Renal cortical epithelial cell (primary cell): ENCODE data around the gene LINC00305. TPM values are rescaled to one million over a fixed set of nuclear protein-coding genes. Genes with fewer than 3 reads are reported as not detected.

Source experiments
- DNase-seq: peaks from one replicate; pipeline ENCODE4 v3.0.0-alpha.2; 2011; ENCODE audit warnings: low read depth
- total RNA-seq: library from RNA; depleted of rRNA; stranded (reverse); fragments of >200 nt; gene quantifications from 2 replicates; pipeline ENCODE4 v1.2.3, GENCODE V29; 2014

Gene LINC00305
- not detected in 2 replicates for total RNA-seq

DNA sequence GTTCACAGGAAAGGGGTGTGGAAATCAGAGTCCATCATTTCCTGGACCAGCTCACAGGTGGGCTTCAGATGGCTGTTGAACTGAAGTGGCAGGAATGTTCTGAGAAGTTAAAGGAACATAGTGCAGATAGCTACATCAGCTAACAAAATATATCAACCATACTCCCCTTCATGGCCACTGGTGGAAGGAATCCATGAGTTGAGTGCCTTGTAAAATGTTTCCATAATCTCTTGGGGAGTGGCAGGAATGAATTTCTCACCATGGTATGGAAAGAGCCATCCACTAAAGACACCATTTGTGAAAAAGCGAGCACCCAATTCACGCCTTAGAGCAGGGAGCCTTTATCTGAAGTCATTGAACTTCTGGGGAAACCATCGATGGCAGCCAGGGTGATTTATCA, at the start of gene LINC00305:
Gene LINC00305, minus strand, starts transcription at position 101 of the 400 bp plus-strand sequence.
- no peak for DNase-seq

DNA sequence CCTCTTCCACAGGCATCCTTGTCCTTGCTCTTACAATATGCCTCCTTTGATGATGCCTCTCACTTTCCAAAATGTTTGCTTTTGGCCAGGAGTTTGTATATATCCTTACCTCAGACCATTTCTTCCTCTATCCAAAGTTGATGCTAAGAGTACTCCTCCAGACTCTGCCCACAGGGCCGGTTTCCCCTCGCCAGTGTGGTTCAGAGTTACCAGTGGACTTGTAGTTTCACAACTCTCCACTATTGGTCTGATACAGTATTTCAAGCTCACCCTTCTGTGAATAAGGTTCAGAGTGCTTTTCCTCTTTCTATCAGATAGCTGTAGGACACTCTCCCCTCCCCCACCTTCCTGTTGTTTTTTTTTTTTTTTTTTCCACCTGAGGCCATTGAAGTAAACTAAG, 42.2 kb upstream of the LINC00305 start:
- no peak for DNase-seq

DNA sequence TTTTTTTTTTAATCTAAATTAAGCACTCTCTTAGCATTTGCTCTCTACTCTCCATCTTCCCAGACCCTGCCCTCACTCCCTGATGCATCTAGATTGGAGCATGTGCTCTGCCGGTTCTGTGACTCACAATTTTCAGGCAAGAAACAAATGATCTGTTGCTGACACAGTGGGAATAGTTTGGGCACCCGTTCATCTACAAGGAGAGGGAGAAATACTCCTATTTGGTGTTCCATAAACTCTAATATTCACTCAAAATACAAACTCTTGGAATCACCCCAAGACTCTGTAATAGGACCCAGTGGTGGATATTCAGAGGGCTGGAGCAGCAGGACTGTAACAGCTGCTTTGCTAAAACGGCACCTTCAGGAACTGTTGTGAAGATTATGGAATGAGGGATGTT, 37.1 kb upstream of the LINC00305 start:
- DNase-seq = no peak

DNA sequence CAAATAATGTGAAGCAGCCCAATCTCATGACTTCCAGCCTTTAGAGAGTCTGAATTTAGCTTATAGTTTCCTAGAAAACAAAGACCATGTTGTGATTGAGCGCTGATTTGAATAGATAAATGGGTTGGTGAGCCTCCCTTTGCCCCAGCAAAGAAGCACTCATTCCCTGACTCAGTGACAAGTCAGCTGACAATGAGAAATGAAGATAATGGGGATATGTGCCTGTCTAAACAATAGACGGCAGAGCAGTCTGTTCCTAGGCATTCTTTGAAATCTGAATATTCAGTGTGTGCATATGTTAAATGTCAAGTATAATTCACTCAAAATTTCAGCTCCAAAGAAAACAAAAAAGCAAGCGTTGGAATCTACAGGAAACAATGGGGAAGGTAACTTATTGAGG, 34.8 kb upstream of the LINC00305 start:
- DNase-seq = no peak

DNA sequence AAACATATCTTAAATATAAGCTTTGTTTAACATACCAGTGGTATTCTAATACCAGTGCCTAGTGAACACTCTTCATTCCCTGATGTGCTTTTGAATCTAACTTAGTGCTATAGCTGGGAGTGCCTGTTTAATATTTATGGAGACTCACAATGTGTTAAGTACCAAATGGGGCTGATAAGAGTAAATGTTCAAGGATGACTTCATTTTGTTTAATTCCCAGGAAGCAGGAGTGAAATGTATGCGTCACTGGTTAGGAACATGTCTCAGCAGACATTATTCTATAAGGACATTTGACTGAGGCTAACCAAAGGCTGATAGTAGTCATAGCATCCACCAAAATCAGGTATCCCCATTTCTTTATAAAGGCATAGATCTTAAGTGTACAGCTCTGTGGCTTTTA, 31.7 kb upstream of the LINC00305 start:
- DNase-seq = no peak

DNA sequence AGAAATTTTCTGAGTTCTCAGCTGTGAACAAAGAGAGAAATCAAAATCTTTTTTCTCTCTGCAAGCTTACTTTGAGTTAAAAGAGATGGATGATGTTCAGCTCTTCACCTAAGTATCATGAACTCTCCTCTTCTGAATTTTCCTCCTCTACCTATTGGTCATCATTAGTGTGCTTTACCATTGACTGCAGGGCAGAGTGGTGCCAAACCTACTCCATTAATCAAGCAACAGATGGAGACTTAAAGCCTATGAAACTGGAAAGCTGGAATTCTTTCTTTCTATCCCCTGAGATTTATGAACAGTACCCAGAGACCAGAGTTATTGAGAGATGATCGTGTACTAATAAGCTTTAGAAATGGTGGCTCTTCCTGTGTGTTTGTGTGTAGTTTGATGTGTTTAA, 31.3 kb upstream of the LINC00305 start:
- DNase-seq = no peak

DNA sequence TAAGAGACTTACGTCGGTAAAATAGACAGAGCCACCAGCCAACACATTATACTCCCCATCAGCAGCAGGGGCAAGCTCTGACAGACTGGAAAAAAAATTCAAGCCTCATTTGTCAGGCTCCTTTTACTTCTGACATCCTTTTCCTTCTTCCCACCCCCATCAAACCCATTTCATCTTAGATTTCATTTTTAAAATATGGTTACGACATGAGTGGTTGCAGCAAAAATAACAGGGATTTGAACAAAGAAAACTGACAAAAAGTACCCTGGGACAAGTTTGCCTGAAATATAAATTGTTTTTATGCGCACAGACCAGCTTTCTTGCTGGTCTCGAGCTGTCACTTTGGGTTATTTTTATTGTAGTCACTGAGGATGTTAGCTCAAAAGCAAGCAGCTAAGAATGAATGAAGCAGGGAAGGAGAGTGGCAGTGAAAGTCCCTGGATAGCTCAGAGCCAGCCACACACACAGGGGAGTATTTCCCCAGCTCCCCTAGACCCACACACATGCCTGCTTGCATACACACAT, 30.7 kb upstream of the LINC00305 start:
- no peak for DNase-seq

DNA sequence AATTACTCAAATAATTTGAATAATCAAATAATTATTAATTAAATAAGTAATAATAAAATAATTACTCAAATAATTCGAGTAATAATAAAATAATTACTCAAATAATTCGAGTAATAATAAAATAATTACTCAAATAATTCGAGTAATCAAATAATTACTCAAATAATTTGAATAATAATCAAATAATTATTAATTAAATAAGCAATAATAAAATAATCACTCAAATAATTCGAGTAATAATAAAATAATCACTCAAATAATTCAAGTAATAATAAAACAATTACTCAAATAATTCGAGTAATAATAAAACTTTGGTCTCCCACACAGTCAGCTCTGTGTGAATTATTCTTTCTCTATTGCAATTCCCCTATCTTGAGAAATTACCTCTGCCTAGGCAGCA, 30.0 kb upstream of the LINC00305 start:
- DNase-seq = no peak

DNA sequence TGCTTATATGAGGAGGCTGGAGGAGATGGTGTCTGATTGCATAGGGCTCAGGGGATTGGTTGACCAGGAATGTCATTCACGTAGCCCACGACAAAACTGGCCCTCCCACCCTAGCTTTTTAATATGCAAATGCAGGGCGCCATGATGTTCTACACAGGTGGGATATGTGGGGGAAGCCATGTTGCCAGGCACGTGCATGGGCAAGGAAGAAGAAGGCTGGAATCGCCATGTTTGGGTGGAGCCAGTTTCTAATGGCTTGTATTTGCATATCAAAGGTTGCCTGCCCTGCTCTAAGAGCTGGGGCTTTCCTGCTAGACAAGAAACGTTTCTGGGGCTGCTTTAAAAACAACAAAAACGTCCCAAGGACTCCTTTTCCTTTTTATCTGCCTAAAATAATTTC, 26.5 kb upstream of the LINC00305 start:
- no peak for DNase-seq

DNA sequence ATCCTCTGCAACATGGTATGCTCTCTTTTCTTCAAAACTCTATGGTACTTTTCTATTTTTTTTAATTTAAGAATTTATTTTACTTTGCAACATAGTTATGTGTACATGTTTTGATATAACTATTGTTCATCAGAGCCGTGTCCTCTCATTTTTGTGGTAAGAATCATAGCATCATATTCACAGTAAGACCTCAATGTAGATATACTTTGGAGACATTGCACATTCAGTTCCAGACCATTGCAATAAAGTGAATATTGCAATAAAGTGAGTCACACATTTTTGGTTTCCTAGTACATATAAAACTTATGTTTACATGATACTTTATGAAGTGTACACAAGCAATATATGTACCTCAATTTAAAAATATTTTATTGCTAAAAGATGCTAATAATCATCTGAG, 22.7 kb upstream of the LINC00305 start:
- no peak for DNase-seq

DNA sequence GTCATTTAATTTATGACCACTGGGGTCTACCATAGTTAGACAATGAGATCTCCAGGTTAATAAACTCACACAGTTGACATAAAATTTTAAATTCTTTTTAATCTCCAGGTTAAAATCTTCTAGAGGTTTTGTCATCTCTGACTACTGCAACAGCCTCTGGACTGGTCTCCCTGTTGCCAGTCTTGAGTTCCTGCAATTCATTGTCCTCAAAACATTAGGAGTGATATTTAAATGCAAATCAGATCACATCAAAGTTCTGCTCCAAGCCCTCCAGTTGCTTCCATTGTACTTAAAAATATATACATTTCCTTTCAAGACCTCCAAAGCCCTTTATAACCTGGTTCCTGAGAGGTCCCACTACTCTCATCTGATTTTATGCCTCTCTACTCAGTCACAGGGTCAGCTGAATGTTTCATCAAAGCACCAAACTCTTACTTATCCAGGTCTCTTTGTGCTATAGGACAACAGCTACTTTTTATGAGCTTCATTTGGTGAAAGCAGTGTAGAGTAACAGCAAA, 18.6 kb upstream of the LINC00305 start:
- DNase-seq = no peak

DNA sequence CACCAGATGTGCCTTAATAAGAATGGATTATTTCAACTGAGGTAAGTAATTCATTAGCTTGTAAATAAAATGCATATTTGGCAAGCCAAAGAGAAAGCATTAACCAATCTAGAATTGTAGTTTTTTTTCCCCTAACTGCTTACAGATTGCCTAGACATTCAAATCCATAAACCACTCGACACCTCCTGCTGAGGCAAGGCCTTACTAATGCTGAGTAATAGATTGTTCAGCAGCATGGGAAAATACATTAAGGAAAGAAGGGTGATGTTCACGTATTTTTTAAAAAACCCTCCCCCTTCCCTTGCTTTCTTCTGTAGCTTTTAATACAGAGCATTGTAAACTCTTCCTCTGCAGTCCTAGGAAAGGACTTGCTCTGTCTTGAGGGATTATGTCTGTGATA, 17.0 kb upstream of the LINC00305 start:
- peak; percentile 66 for DNase-seq

DNA sequence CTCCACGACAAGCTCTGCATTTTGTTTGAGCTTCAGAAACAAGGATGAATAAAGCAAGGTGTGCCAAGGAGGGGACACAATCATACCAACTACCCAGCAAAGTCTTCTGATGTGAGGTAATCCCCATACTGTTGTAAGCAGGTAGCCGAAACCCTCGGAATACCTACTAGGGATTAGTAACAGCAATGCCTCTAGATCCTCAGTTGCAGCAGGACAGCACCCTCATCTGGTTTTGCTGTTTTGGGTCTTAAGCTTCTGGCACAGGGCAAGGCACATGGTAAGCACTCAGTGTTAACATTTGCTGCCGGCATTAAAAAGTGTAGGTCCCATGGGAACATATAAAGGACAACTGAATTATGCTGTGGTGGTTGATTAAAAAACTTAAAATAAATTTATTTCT, 16.0 kb upstream of the LINC00305 start:
- DNase-seq = no peak

DNA sequence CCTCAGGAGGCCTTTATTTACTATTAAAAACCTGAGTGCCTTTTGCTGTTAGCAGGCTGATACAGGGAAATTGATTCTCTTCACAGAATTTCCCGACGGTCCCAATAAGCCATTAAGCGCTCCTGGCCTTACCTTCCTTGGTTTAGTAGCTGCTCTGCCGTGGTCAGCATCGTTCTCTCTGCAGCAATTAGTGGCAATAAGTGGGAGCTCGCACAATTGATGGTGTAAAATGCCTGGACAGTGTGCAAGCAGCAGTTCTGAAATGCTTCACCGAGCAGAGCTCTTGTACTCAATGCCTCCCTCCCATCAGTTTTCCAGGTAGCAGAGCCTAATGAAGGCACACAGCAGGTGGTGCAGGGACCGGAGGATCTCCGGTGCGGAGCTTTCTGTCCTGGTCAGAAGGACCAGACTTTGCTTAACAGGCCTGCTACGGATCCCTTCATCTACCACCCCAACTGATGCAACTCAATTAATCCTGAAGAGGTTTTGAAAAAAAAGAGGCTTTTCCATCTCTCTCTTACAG, 1.1 kb upstream of the LINC00305 start:
- DNase-seq = no peak

DNA sequence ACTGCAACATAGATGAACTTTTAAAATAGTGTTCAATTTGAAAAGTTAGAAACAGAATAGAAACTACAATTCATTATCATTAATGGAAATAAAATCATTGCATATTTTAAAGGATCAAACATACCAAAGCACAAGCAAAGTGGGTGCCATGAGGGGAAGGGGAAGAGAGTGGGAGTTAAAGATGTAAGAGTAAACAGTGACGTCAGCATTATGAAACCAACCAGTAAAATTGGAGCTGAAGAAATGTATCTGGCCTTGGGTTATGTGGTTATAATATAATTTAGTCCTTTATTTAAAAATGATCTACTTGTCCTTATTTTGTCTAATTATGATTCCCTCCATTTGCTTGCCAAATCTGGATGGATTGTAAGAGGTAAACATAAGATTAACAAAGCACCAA, 6.0 kb downstream of the LINC00305 start:
- DNase-seq = no peak

DNA sequence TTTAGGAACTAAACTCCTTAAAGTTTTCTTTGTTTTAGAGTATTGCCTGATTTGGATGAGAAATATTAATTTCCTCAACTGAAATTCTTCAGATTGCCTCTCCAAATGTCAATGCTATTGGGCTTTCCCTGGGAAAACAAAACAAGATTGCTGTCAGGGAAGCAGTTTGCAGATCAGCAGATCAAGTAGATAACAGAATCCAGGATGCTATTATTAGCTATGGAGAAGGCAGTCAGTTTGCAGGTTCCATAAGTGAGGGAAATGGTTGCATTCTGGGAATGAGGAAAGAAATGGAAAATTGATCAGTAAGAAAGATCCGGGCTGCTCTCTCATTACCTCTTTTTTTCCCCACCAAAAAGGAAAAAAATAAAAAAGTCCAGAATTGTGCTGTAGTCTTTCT, 11.0 kb downstream of the LINC00305 start:
- no peak for DNase-seq

DNA sequence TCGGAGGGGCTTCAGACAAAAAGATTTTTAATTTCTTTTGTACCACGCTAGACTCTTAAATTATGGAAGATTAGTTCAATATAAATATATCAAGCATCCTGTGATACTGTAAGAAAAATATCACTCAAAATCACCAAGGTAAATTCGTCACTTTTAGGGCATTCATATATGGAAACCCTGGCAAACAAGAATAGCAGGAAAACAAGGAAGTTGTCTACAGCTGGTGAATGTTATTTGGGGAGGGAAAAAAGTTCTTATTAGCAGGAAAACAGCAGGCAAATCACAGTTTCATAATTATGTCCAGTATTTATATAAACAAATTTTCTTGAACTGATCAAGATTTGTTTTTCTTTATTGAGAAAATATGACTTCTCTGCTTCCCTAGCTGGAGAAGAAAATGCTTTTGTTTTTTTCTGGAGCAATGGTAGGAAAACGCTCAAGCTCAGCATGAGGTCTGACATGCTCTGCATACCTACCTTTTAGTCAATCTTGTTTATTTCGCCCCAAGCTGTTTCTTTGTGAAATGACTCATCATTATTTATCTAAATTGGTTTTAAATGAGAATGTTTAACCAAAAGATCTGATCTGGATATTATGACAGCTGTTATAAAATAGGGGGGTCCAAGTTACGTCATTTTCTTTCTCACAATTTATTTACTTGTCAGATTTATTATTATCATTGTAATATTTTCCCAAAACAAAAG, 14.7 kb downstream of the LINC00305 start:
- peak; percentile 81 for DNase-seq

DNA sequence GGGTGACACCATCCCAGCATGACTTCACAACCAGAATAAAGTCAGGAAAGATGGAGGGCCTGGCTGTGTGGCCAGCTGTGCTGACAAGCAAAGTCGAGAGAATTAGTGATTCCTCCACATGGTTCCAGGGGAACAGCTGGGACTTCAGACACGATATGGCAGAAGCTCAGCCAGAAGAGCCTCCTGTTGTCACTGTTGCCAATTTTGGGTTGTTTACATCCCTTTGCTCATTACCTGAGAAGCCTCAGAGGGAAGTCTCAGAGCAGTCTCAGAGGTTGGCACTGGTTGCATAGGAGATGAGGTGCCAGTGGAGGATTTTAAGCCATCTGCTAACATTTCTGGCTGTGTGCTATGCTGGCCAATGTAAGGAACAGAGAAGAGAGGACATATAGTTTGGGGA, 16.0 kb downstream of the LINC00305 start:
- DNase-seq = no peak

DNA sequence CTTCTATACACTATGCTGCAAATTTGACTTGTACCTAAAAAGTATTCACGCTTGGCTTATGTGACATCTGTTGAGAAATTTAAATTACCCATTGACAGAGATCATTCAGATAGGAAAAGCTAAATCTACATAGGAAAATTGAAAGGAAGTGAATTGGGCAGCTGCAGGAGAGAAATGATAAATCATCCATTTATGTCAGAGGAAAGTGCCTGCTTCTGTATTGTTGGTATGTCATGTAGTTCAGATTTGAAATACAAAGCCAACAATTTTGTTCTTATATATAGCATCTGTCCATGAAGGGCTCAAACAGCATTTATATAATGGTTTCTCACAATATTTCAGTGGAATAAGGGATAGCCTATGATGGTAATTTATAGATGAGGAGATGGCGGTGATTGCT, 17.6 kb downstream of the LINC00305 start:
- no peak for DNase-seq

DNA sequence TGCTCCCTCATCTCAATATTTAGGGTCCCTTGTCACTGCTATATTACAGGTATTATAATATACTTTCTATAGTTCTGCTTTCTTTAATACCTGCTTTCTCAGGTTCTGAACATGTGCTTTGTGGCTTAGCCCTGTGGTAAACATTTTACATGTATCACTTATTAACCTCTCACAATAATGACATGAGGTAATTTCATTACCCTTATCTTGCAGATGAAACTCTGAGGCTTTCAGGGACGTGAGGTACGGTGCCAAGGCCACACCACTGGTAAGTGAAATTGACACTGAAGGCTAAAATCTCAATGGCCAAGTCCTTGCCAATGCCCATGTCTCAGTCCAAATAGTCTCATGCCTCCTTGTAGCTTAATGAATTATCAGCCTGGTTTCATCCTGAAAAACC, 21.7 kb downstream of the LINC00305 start:
- DNase-seq = no peak

DNA sequence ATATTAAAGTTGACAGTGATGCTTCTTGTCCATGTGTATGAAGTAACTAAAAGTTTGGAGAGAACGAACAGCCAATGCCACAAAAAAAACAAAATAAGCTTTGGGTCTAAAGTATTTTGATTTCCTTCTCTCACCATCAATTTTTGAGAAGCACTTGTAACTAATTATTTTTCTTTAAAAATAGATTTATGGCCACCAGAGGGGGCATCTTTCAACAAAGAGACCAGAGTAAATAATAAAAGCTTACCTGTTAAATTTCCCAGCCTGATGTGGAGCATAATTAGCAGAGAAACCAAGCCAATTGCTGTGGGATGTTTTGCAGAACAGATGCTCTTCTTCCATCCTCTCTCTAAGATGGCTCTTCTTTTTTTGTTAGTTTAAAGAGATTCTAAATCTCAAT, 29.0 kb downstream of the LINC00305 start:
- peak; percentile 3 for DNase-seq

DNA sequence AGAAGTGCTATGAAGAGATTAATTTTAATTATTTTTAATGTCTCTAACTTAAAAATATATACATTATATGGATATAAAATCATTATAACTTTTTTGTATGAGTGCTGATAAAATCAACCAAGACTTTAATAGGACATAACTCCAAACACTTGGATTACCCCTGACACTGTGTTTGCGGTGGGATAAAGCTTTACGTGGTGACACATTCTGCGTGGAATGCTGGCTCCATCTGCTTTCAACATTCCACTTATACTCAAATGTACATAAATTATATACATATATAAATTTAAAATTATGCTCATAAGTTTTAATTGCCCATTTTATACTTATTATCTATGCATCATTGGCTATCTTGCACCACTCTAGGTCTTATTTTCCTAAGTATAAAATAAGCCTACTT, 30.5 kb downstream of the LINC00305 start:
- no peak for DNase-seq

DNA sequence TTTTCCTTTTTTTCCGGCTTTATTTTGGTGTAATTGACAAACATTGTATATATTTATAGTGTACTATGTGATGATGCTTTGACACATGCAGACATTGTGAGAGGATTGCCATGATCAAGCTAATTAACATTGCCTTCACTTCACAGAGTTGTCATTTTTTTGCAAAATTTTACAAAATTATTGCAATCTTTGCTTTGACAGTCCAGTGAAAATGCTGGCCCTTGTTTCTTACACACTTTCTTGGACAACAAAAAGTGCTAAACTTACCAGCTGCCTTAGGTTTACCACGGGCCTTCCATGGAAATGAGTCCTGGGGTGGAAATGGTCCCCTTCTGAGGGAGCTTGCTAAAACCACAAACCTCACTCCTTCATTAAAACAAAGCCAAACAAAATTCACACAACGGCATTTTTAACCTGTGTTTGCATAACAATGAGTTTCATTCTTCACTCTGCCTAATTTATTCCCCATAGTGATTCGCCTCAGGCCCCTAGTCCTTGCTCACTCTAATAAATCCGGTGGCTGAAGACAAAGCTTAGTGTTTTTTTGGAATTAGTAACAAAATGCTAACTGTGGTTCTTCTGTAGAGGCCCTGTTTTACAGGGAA, 32.2 kb downstream of the LINC00305 start:
- peak; percentile 50 for DNase-seq
